ENCODE measurements around the gene PDLIM1. TPM values are rescaled to one million over a fixed set of nuclear protein-coding genes. Genes with fewer than 3 reads are reported as not detected.
A peak's percentile ranks its signal among the peaks of the same experiment; 100 is the strongest.

Gene PDLIM1
- total RNA-seq, 2 donors from 2014 or later: 126 to 130 TPM

DNA sequence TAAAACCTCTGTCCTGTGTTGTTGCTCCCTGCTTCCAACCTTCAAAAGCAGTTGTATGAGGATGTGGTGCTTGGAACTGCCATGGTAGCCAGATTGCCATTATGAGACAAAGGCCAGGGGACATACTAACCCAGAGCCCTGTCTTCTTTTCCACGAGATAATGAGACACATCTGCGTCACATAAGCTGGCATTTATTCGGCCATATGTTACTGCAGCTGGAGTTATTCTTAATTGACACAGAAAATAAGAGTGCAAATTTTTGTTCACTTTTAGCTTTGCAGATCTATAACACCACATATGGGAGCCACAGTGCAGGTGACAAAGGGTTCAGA is 15.5 kb upstream of the PDLIM1 start:
- TF ChIP-seq, protein P1, sequence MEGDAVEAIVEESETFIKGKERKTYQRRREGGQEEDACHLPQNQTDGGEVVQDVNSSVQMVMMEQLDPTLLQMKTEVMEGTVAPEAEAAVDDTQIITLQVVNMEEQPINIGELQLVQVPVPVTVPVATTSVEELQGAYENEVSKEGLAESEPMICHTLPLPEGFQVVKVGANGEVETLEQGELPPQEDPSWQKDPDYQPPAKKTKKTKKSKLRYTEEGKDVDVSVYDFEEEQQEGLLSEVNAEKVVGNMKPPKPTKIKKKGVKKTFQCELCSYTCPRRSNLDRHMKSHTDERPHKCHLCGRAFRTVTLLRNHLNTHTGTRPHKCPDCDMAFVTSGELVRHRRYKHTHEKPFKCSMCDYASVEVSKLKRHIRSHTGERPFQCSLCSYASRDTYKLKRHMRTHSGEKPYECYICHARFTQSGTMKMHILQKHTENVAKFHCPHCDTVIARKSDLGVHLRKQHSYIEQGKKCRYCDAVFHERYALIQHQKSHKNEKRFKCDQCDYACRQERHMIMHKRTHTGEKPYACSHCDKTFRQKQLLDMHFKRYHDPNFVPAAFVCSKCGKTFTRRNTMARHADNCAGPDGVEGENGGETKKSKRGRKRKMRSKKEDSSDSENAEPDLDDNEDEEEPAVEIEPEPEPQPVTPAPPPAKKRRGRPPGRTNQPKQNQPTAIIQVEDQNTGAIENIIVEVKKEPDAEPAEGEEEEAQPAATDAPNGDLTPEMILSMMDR (IDR thresholded peaks at IDR 0.05): no peak
- no peaks in the 10 kb centered on the region for H3K9me3 ChIP-seq
- DNase-seq (ENCODE audit: low spot score): no peak
- H3K36me3 ChIP-seq: no peaks in the 10 kb centered on the region
- H3K4me3 ChIP-seq: no peak overlapping the region
- peaks cover 0 to 23% of the 10 kb centered on the region in 2 donors for H3K4me1 ChIP-seq
- no peak overlapping the region for H3K27ac ChIP-seq
- H3K27me3 ChIP-seq: no peaks in the 10 kb centered on the region

GRCh38 chr10:95305606-95306317 is 15.0 kb upstream of the PDLIM1 start:
- peak overlapping the region in 1 of 2 donors; percentile 14 for H3K27ac ChIP-seq
- no peaks in the 10 kb centered on the region for H3K9me3 ChIP-seq
- no peak for DNase-seq (ENCODE audit: low spot score)
- H3K4me3 ChIP-seq: no peak overlapping the region
- H3K4me1 ChIP-seq: peaks cover 0 to 23% of the 10 kb centered on the region in 2 donors
- no peaks in the 10 kb centered on the region for H3K36me3 ChIP-seq
- TF ChIP-seq, protein P1 (IDR thresholded peaks at IDR 0.05): no peak
- no peaks in the 10 kb centered on the region for H3K27me3 ChIP-seq

DNA sequence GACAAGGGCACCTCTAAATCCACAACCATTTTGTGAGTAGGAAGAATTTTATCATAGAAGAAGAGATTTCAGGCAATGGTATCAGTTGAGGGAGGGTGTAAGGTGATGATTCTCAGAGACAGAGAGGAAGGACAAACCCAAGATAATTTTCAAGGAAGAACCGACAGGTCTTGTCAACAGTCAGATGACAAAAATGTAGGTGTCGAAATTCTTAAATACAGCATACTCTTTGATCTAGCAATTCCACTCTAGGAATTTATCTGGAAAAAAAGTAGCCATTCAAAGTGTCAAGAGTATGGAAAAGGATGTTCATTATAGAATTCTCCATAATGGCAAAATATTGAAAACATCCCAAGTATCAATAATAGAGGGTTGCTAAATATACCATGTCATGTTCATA is 14.2 kb upstream of the PDLIM1 start:
- DNase-seq (ENCODE audit: low spot score): no peak
- no peaks in the 10 kb centered on the region for H3K36me3 ChIP-seq
- TF ChIP-seq, protein P1 (IDR thresholded peaks at IDR 0.05): no peak

DNA sequence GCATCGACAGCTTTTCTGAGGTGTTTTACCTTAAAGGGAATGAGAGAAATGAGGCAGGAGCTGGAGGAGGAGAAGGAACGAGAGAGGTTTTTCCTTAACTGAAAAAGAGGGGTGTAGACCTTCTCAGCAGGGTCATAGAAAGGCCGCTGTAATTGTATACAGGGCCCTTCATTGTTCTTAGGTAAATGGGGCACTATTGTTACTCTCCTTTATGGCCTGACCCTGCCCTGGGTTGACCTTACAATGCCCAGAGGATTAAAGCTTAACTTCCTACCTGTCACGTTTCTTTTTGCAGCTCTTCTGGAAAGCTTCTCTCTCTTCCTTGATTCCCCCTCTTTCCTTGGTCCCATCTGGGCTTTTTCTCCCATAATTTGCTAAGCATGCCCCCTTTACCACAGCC is 13.7 kb upstream of the PDLIM1 start:
- H3K27ac ChIP-seq: no peak overlapping the region

More for the DNA sequence above, 14.2 kb upstream of the PDLIM1 start:
- H3K27me3 ChIP-seq: no peaks in the 10 kb centered on the region
- peaks cover 0 to 23% of the 10 kb centered on the region in 2 donors for H3K4me1 ChIP-seq
- no peak overlapping the region for H3K27ac ChIP-seq
- H3K9me3 ChIP-seq: no peaks in the 10 kb centered on the region
- no peak overlapping the region for H3K4me3 ChIP-seq

GRCh38 chr10:95303950-95304349 is 13.1 kb upstream of the PDLIM1 start:
- TF ChIP-seq, protein P1 (IDR thresholded peaks at IDR 0.05): no peak

More for the DNA sequence above, 13.7 kb upstream of the PDLIM1 start:
- DNase-seq (ENCODE audit: low spot score): no peak
- Histone ChIP-seq H3K4me1 (peaks cover 0 to 22% of the 10 kb centered on the region in 2 donors), H3K27me3 (no peaks in the 10 kb centered on the region), H3K9me3 (no peaks in the 10 kb centered on the region), H3K36me3 (no peaks in the 10 kb centered on the region), H3K4me3 (no peak overlapping the region)
- TF ChIP-seq, protein P1 (IDR thresholded peaks at IDR 0.05): no peak

GRCh38 chr10:95303535-95303934 is 12.7 kb upstream of the PDLIM1 start:
- DNase-seq (ENCODE audit: low spot score): no peak
- no peak overlapping the region for H3K4me3 ChIP-seq
- H3K4me1 ChIP-seq: peaks cover 0 to 13% of the 10 kb centered on the region in 2 donors
- H3K9me3 ChIP-seq: no peaks in the 10 kb centered on the region
- H3K27me3 ChIP-seq: no peaks in the 10 kb centered on the region
- TF ChIP-seq, protein P1 (IDR thresholded peaks at IDR 0.05): no peak
- H3K27ac ChIP-seq: no peak overlapping the region
- H3K36me3 ChIP-seq: no peaks in the 10 kb centered on the region

More at GRCh38 chr10:95303950-95304349, 13.1 kb upstream of the PDLIM1 start:
- Histone ChIP-seq H3K4me3 (no peak overlapping the region), H3K9me3 (no peaks in the 10 kb centered on the region), H3K36me3 (no peaks in the 10 kb centered on the region), H3K27me3 (no peaks in the 10 kb centered on the region), H3K4me1 (peaks cover 0 to 17% of the 10 kb centered on the region in 2 donors), H3K27ac (no peak overlapping the region)
- no peak for DNase-seq (ENCODE audit: low spot score)

Data from right atrium auricular region (tissue), 2 donors.